ENCODE results near the gene CRK. TPM values are rescaled to one million over a fixed set of nuclear protein-coding genes. Genes with fewer than 3 reads are reported as not detected.

CRK gene
- total RNA-seq, 1 donor from 2014 or later = 84.9 TPM

GRCh38 chr17:1493291-1493980 is 37.4 kb upstream of the CRK start:
- Histone ChIP-seq H3K27me3 (ENCODE audit: control insufficient read depth, insufficient read depth, low read length) (no peaks in the 10 kb centered on the region), H3K4me3 (ENCODE audit: low read depth, low read length) (no peak overlapping the region)
- no peak for DNase-seq (ENCODE audit: low read depth)

DNA sequence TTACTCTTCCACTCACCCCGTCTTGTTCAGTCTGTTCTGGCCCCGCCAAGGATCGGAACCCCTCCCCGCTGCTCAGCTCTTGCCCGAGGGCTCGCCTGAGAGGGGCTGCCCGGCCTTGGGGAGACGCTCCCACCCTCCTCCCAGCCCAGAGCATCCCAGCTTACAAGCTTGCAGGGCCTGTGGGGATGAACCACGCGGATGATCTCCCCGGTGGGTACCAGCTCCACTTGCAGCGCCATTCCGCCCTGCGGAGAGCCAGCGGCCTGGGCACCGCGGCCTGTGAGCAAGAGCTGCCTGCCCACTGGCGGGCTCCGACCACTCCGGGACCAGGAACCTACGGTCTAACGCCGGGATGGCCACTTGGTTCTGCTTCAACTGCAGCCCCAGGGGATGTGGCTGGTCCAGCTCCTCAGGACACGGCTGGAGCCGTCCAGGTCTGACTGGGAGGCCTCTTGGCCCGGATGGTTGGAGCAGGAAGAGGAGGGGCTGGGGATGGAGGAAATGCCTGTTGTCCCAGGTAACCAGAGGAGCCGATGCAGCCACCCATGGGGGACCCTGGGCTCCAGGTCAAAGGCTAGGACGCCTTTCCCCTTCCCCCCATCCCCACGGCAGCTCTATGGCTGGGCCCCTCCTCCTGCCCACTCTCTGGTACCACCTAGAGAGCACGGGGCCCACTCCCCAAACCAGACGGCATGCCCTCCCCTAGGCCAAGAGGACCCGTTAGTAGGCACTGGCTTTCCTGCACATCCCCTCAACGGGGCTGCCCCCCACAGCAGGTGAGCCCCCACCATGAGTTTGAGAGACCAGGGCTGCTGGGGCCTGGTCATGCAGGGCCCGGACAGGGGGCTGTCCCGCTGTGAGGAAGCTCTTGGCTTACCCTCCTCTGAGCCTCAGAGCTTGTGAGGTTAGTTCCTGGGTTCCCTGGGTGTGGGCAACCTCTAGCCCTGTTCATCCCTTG is 36.5 kb upstream of the CRK start, which contains the start of gene MYO1C:
Gene MYO1C (minus strand): TSS at position 438 of the 958 bp plus-strand sequence. CDS start 199 bp downstream, at position 239.
- TF ChIP-seq, protein P1, sequence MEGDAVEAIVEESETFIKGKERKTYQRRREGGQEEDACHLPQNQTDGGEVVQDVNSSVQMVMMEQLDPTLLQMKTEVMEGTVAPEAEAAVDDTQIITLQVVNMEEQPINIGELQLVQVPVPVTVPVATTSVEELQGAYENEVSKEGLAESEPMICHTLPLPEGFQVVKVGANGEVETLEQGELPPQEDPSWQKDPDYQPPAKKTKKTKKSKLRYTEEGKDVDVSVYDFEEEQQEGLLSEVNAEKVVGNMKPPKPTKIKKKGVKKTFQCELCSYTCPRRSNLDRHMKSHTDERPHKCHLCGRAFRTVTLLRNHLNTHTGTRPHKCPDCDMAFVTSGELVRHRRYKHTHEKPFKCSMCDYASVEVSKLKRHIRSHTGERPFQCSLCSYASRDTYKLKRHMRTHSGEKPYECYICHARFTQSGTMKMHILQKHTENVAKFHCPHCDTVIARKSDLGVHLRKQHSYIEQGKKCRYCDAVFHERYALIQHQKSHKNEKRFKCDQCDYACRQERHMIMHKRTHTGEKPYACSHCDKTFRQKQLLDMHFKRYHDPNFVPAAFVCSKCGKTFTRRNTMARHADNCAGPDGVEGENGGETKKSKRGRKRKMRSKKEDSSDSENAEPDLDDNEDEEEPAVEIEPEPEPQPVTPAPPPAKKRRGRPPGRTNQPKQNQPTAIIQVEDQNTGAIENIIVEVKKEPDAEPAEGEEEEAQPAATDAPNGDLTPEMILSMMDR (IDR thresholded peaks at IDR 0.05; ENCODE audit: insufficient read depth, low read length, poor library complexity, severe bottlenecking) = no peak
- H3K4me3 ChIP-seq (ENCODE audit: low read depth, low read length) = peak within 1 kb of the TSS; percentile 66
- H3K36me3 ChIP-seq (ENCODE audit: control insufficient read depth, insufficient read depth, low read length) = no peaks in the 10 kb centered on the region
- no peak for DNase-seq (ENCODE audit: low read depth)
- H3K27me3 ChIP-seq (ENCODE audit: control insufficient read depth, insufficient read depth, low read length) = no peaks in the 10 kb centered on the region

More at GRCh38 chr17:1493291-1493980, 37.4 kb upstream of the CRK start:
- no peaks in the 10 kb centered on the region for H3K36me3 ChIP-seq (ENCODE audit: control insufficient read depth, insufficient read depth, low read length)
- TF ChIP-seq, protein P1 (IDR thresholded peaks at IDR 0.05; ENCODE audit: insufficient read depth, low read length, poor library complexity, severe bottlenecking) = no peak

- Histone ChIP-seq H3K36me3 (ENCODE audit: control insufficient read depth, insufficient read depth, low read length) (no peaks in the 10 kb centered on the region), H3K27me3 (ENCODE audit: control insufficient read depth, insufficient read depth, low read length) (no peaks in the 10 kb centered on the region), H3K4me3 (ENCODE audit: low read depth, low read length) (peak overlapping the region; percentile 66)
- TF ChIP-seq, protein P1 (IDR thresholded peaks at IDR 0.05; ENCODE audit: insufficient read depth, low read length, poor library complexity, severe bottlenecking) = no peak
- no peak for DNase-seq (ENCODE audit: low read depth)
Measured at GRCh38 chr17:1491443-1492248, 35.6 kb upstream of the CRK start.

GRCh38 chr17:1490643-1491442 is 34.8 kb upstream of the CRK start:
- no peaks in the 10 kb centered on the region for H3K36me3 ChIP-seq (ENCODE audit: control insufficient read depth, insufficient read depth, low read length)
- H3K27me3 ChIP-seq (ENCODE audit: control insufficient read depth, insufficient read depth, low read length) = no peaks in the 10 kb centered on the region
- TF ChIP-seq, protein P1 (IDR thresholded peaks at IDR 0.05; ENCODE audit: insufficient read depth, low read length, poor library complexity, severe bottlenecking) = no peak
- H3K4me3 ChIP-seq (ENCODE audit: low read depth, low read length) = peak overlapping the region; percentile 66
- no peak for DNase-seq (ENCODE audit: low read depth)

DNA sequence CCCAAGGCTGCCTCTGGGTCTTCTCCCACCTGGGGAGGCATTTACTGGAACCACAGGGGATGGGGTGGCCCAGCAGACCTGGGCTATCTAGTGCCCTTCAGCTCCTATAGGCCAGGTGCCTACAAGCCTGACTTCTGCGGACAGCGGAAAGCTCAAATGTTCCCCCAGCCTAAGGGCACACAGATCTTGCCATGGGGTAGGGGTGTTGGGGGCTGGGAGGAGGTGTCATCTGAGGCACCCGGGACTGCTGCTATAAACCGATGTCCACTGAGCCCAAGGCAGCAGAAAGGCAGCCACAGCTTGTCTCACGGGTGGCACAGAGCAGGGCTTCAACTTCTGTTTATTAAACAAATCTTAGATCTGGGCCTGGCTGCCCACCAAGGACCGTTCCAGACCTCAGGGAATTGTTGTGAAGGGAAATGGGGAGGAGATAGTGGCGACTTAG is 32.8 kb upstream of the CRK start:
- Histone ChIP-seq H3K36me3 (ENCODE audit: control insufficient read depth, insufficient read depth, low read length) (no peaks in the 10 kb centered on the region), H3K27me3 (ENCODE audit: control insufficient read depth, insufficient read depth, low read length) (no peaks in the 10 kb centered on the region), H3K4me3 (ENCODE audit: low read depth, low read length) (no peak overlapping the region)
- DNase-seq (ENCODE audit: low read depth) = no peak
- TF ChIP-seq, protein P1 (IDR thresholded peaks at IDR 0.05; ENCODE audit: insufficient read depth, low read length, poor library complexity, severe bottlenecking) = no peak

Measured in kidney epithelial cell (primary cell).